GM21360 (cell line): Measurements from ENCODE around the gene IL10RB.
A peak's percentile ranks its signal among the peaks of the same experiment; 100 is the strongest.
"Not testable (repeated sequence)": the region's sequence is repeated elsewhere in the genome, so short reads cannot be mapped to it uniquely, and the experiment has no call there.

ENCODE experiments used
- ATAC-seq: cut with Tn5 transposase; IDR thresholded peaks from one replicate; pipeline ENCODE4 v1.9.1; 2021; ENCODE audit warnings: mild to moderate bottlenecking, moderate library complexity; ENCODE audit not compliant: unreplicated experiment

Gene IL10RB

GRCh38 chr21:33299181-33299752, 33.1 kb downstream of the IL10RB start:
- ATAC-seq = peak; percentile 68

- no peak for ATAC-seq
Observed at GRCh38 chr21:33300701-33301631, 34.8 kb downstream of the IL10RB start.

- ATAC-seq = no peak
Observed at GRCh38 chr21:33301632-33302002, 35.5 kb downstream of the IL10RB start.

GRCh38 chr21:33302055-33302454, 35.9 kb downstream of the IL10RB start:
- ATAC-seq = no peak

- ATAC-seq = no peak
Observed at GRCh38 chr21:33302796-33303195, 36.6 kb downstream of the IL10RB start.

GRCh38 chr21:33305344-33305671, 39.1 kb downstream of the IL10RB start:
- ATAC-seq = no peak

GRCh38 chr21:33305938-33306337, 39.8 kb downstream of the IL10RB start:
- no peak for ATAC-seq

- peak; percentile 78 for ATAC-seq
Observed at GRCh38 chr21:33308586-33309490, 42.7 kb downstream of the IL10RB start.

- no peak for ATAC-seq
Observed at GRCh38 chr21:33309778-33310177, 43.6 kb downstream of the IL10RB start.

- no peak for ATAC-seq
Observed at GRCh38 chr21:33312121-33312520, 46.0 kb downstream of the IL10RB start.

- no peak for ATAC-seq
Observed at GRCh38 chr21:33313183-33313582, 47.0 kb downstream of the IL10RB start.

GRCh38 chr21:33313611-33314010, 47.4 kb downstream of the IL10RB start:
- no peak for ATAC-seq

- no peak for ATAC-seq
Observed at GRCh38 chr21:33314111-33314510, 47.9 kb downstream of the IL10RB start.

GRCh38 chr21:33315946-33316710, 50.0 kb downstream of the IL10RB start:
- no peak for ATAC-seq

- ATAC-seq = no peak
Observed at GRCh38 chr21:33317145-33317544, 51.0 kb downstream of the IL10RB start.

GRCh38 chr21:33317786-33318486, 51.8 kb downstream of the IL10RB start:
- ATAC-seq = no peak

- ATAC-seq = not testable (repeated sequence)
Observed at GRCh38 chr21:33321005-33321404, 54.8 kb downstream of the IL10RB start.

- not testable (repeated sequence) for ATAC-seq
Observed at GRCh38 chr21:33323610-33324009, 57.4 kb downstream of the IL10RB start.

- ATAC-seq = peak; percentile 74
Observed at GRCh38 chr21:33324291-33325221, 58.4 kb downstream of the IL10RB start, which contains the start of gene IFNAR1. Gene IFNAR1, plus strand, starts transcription at chr21:33324970. Its CDS starts 86 bp downstream, at chr21:33325056.
